OCI-LY1 (cell line): ENCODE measurements around the gene ZNF646.

Experiments
- CTCF ChIP-seq: fragments of 200-600 bp; sonication (generic), shearing (Covaris generic); IDR thresholded peaks from 2 replicates; pipeline ENCODE4 v1.5.1; 2017; ENCODE audit warnings: mild to moderate bottlenecking, antibody characterized with exemption, low read length, moderate library complexity, mixed read lengths
- EZH2 ChIP-seq: fragments of 200-600 bp; sonication (generic), shearing (Covaris generic); IDR thresholded peaks from 2 replicates; pipeline ENCODE4 v1.8.0; 2017; ENCODE audit warnings: borderline replicate concordance, mixed run types, mild to moderate bottlenecking, antibody characterized with exemption, low read length, moderate library complexity, mixed read lengths

GRCh38 chr16:31073970-31074813 lies at the start of gene ZNF646, which contains the start of gene ZNF668:
- TF ChIP-seq CTCF (no peak), EZH2 (no peak)
